ENCODE results near the gene EEF1AKMT3. TPM values are rescaled to one million over a fixed set of nuclear protein-coding genes. Genes with fewer than 3 reads are reported as not detected.

EEF1AKMT3 gene
- 10 to 100 TPM in 3 of 4 donors, 1 to 10 TPM in 1; 9.1 to 13.5 (median 12.4) TPM for polyA plus RNA-seq (ENCODE audit: insufficient read length in 4 of 4)

DNA sequence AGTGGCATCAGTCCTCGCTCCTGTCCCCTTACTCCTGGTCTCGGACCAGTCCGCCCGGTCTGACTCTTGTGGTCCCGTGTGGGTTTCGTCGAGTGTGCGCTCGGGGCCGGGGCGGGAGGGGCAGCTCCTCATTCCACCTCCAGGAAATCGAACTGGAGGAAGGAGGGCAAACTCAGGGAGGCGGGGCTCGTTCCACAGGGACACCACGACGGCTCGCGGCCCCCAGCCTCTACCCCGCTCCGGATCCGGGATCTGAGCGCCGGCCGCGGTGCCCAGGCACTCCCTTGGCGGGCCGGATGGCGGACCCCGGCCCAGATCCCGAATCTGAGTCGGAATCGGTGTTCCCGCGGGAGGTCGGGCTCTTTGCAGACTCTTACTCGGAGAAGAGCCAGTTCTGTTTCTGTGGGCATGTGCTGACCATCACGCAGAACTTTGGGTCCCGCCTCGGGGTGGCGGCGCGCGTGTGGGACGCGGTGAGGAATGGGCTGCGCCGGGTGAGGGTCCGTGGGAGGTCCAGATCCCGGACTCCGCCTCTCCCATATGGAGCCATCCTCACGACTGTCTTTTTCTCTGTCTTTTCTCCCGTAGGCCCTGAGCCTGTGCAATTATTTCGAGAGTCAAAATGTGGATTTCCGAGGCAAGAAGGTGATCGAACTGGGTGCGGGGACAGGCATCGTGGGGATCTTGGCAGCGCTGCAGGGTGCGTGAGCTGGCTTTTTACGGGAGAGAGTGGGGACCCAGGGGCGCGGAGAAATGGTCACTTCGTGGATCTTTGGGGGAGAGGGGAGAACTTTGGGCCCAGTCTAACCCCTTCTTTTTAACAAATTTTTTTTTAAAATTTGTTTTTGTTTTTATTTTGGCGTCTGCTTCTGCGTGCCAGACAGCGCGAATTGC is at the start of gene EEF1AKMT3:
TSS of gene EEF1AKMT3 (plus strand) at position 186 of the 894 bp plus-strand sequence. CDS start at position 297, 111 bp downstream.
- no peak for DNase-seq (ENCODE audit: low read depth in 4 of 4, low spot score in 2 of 4)

GRCh38 chr12:57722716-57723629 is 49.4 kb upstream of the EEF1AKMT3 start:
- no peak for DNase-seq (ENCODE audit: low read depth in 4 of 4, low spot score in 2 of 4)

DNA sequence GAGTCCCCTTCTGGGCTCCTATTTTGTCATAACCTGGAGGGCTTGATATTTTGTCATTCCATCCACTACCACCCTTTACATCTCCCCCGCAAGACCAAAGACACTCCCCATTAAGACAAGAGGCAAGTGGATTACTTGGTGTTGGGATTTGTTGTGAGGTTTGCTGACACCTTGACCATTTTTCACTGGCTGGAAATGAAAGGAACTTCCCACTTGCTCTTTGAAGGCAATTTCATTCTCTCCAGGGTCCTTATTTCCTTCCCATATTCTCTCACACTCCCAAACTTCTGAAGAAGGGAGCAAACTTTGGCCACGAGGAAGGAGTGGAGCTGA is 48.8 kb upstream of the EEF1AKMT3 start:
- no peak for DNase-seq (ENCODE audit: low read depth in 4 of 4, low spot score in 2 of 4)

DNA sequence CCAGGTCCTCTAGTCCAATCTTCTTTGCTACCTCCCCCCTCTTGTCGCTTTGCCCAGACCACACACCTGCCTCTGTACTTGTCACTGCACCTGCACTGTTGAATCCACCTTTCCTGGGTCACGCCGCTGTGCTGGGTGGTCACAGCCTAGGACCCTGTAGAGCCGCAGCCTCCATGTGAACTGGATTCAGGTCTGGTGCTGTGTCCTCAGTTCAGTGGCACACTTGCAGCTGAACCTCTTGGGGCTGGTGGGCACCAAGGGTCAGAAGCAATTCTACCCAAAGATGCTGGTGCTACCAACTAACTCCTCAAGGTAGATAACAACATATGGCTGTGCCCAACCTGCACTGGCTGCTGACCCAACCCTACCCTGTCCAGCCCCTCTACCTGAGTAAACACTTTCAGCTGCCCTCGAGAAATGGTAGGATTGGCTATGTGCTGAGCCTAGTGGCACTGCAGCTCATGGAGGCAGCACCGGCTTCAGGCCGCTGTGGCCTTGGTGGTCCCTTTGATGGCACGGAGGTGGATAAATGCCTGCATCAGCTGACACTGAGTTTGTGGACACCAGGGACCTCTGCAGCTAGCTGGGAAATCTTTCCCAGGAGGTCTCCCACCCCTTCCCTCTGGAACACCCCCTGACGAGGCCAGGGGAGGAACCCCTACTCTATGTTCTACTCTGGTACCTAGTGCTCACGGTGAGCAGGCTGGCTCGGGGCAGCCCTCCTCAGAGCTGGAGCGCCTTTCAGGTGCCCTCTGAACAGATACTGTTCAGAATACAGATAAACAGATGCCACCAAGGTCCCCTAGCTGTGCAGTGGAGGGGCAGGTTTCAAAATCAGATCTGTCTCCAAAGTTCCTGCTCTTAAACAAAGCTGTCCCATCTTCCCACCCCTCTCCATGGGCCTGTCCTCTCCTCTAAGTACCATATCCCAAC is 48.1 kb upstream of the EEF1AKMT3 start:
- no peak for DNase-seq (ENCODE audit: low read depth in 4 of 4, low spot score in 2 of 4)

DNA sequence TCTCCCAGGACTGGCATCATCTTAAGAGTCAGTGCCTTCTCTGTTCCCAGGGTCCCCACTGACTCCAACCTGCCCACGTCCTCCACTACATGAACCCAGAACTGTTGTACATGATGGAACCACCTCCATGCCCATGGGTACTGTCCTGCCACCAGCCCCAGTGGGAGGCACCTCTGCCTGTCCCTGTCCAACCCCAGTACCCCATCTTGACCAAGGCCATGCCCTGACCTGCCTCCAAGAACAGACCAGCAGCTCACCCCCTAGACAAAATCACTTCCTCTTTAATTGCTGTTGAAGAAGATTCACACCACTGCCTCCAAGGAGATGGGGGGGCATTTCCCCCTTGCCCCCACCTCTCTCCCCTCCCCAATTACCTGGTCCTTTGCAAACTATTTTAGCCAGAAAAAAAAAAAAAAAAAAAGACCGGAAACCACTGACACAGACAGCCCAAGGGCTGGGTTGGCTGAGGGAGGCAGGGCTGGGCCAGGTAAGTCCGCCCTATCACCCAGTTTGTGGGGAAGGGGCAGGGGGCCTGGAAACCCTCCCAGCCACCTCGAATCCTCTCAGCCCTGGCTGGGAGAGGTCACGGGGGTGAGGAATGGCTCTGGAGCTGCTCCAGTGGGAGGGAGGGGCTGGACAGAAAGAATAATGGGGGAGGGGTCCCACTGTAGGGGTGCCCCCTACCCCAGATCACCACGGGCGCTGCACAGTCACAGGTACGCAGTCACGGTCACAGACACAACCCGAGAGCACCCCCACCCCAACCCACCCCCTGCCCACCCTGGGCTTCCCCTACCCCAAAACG is 47.3 kb upstream of the EEF1AKMT3 start:
- no peak for DNase-seq (ENCODE audit: low read depth in 4 of 4, low spot score in 2 of 4)

GRCh38 chr12:57725851-57726150 is 46.6 kb upstream of the EEF1AKMT3 start:
- DNase-seq (ENCODE audit: low read depth in 4 of 4, low spot score in 2 of 4), result no peak

DNA sequence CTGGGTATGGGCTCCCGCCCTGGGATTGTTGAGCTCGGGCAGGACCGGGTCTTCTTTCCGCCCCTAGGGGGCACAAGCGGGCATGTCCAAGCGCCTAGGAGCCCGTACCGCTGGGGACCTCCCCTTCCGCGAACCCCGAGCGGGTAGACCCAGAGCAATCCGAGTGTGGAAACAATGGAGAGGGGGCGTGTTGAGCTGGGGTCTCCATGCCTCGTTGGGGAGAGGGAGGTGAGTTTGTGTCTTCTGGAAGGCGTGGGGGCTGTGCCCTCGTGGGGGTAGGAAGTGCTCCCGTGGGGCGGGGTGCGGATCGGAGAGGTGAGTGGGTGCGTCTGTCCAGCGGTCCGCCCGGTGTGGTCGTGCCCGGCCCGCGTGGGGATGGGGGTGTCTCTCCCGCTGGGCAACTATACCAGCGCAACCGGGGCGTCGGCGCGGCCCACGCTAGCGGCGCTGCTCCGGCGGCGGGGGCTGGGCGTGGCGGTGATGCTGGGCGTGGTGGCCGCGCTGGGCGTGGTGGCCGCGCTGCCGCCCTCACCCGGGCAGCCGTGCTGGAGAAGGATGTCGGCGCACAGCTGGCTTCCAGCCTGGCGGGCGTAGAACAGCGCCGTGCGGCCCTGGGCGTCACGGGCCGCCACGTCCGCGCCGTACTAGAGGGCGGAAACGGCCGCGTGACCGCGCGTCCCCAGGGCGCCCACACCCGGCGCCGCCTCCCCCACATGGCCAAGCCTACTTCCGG is 46.1 kb upstream of the EEF1AKMT3 start:
- no peak for DNase-seq (ENCODE audit: low read depth in 4 of 4, low spot score in 2 of 4)

GRCh38 chr12:57726884-57727757 is 45.3 kb upstream of the EEF1AKMT3 start:
- no peak for DNase-seq (ENCODE audit: low read depth in 4 of 4, low spot score in 2 of 4)

DNA sequence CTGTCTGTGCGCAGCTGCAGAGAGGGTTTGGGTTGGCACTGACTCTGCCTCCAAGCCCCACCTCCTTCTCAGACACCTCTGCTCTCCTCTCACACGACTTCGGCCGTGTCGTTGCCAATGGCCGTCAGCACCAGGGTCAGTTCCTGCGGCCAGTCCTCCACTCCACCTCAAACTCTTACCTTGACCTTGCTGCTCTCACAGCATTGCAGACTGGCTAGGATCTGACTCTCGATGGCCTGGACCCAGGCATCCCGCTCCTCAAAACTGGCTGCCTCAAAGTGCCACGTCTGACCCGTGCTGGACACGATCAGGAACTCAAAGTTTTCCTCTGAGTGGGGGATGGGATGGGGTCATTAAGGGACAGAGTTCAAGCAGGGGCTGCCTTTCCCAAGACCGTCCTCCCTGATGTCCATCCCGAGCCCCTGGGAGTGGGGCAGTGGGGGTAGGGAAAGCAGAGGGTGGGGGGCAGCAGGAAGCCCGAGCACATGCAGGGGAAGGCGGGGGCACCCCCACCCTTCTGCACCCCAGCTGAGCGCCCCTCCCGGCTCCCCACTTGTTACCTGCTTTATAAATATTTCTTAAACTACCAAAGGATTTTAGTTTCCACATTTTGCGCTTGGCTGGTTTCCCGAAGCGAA is 44.5 kb upstream of the EEF1AKMT3 start:
- no peak for DNase-seq (ENCODE audit: low read depth in 4 of 4, low spot score in 2 of 4)

GRCh38 chr12:57729321-57729844 is 43.0 kb upstream of the EEF1AKMT3 start:
- DNase-seq (ENCODE audit: low read depth in 4 of 4, low spot score in 2 of 4), result no peak

DNA sequence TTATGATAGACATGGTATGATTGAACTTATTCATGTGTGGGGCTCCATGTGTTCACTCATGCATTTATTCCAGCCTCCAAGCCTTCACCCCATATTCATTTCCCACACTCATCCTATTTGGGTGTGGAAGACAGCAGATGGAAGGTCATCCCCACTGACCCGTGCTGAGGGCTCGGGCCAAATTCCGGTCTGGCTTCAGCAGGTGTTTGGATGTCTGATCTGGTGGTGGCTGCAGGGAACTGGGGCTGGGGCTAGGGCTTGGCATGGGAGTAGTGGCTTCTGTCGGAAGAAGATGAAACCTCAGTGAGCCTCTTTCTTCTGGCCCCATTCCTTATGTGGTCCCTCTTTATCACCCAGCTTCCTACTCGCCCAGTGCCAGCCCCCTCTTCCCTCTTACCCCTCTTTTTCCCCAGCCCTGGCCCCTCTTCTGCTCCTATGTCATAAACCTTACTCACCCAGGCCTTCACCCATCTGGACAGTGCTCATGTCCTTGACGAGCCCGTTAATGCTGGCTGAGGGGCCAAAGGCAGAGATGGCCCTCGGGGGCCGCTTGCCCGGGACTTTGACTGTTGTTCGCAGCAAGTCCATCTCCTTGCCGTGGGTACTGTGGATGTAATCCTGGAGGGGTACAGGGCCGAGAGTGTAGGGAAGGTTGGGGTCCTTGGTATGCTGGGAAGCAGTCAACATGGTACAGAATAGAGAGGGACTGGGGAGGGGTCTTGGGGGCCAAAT is 41.9 kb upstream of the EEF1AKMT3 start:
- no peak for DNase-seq (ENCODE audit: low read depth in 4 of 4, low spot score in 2 of 4)

DNA sequence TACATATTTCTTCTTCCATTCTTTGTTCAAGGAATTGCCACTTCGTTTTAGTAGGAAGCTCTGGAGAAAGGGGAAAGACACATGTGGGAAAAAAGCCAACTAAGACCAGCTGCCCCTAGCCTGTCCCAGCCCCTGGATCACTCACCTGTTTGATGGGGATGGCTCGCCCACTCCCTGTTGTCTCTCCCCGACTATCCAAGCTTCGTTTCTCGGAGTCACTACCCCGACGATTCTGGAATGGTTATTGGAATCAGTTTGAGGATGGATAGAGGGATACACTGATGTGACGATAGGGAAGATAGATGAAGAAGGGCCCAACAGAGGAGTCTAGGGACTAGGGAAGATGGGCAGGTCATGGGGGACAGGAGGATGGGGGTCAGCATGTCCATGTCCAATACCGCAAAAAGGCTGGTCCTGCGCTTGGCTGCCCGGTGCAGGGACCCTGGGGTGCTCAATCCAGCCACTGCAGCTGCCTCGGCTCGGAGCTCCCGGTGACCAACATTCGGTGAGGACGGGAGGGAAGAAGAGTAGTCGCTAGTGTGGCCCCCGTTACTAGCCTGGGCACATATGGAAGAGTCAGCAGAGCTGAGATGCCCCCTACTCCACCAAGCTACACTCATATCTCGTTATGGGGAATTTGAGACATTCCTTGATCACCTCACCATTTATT is 40.9 kb upstream of the EEF1AKMT3 start:
- no peak for DNase-seq (ENCODE audit: low read depth in 4 of 4, low spot score in 2 of 4)

DNA sequence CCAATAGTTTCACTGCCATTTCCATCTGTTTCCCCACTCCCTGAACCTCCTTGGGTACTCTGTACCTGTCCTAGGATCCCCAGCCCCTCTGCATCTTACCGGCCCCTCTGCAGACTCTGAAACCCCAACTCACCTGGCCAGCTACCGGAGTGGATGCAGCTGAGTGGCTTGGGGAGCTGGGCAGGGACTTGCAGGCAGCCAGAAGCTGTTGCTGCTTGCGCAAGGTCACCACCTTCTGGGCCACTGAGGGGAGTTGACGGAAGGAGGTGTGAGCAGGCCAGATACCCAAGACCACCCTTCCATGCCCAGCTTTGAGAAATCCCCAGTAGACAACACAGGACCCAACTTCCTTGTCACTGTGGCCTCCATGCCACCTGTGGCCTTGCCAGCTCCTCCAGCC is 40.1 kb upstream of the EEF1AKMT3 start:
- DNase-seq (ENCODE audit: low read depth in 4 of 4, low spot score in 2 of 4), result no peak

GRCh38 chr12:57732726-57733593 is 39.5 kb upstream of the EEF1AKMT3 start:
- no peak for DNase-seq (ENCODE audit: low read depth in 4 of 4, low spot score in 2 of 4)

GRCh38 chr12:57733928-57734327 is 38.5 kb upstream of the EEF1AKMT3 start:
- no peak for DNase-seq (ENCODE audit: low read depth in 4 of 4, low spot score in 2 of 4)
